ENCODE measurements around the gene COLGALT1. TPM values are rescaled to one million over a fixed set of nuclear protein-coding genes. Genes with fewer than 3 reads are reported as not detected.
A peak's percentile ranks its signal among the peaks of the same experiment; 100 is the strongest.

Gene COLGALT1
- total and polyA plus RNA-seq, 9 of the 15 experiments (the other 6 are each of a cell fraction or from before 2014, with no cell fraction given), result 4.9 to 119 (median 82.6) TPM

- Histone ChIP-seq H3K4me3 (no peak overlapping the region), H3K4me2 (ENCODE audit: insufficient read depth, low read length) (no peak overlapping the region), H3K36me3 (ENCODE audit: control insufficient read depth, insufficient read depth, low read length) (no peaks in the 10 kb centered on the region), H4K20me1 (replicated peaks; ENCODE audit: control insufficient read depth, insufficient read depth, low read length) (peaks cover 5% of the 10 kb centered on the region), H3K4me1 (replicated peaks in 1 of 2; ENCODE audit: control insufficient read depth in 2 of 2, insufficient read depth in 2 of 2, low read length in 2 of 2) (peaks cover 2 to 27% of the 10 kb centered on the region in 2 experiments; a peak in 4 of 5 replicates), H3K27ac (ENCODE audit: extremely low read depth, low read depth, low read length) (no peak overlapping the region), H3K9ac (ENCODE audit: insufficient read depth in 1 of 2, low read depth in 2 of 2, low read length in 2 of 2) (no peak overlapping the region), H3K9me3 (replicated peaks; ENCODE audit: control insufficient read depth, insufficient read depth, low read depth, low read length) (peaks cover 8% of the 10 kb centered on the region; the same call in 1 of the 2 replicates), H3K27me3 (ENCODE audit: control insufficient read depth in 2 of 2, insufficient read depth in 2 of 2, low read length in 2 of 2) (no peaks in the 10 kb centered on the region; a peak in 1 of 5 replicates), H3K9me1 (ENCODE audit: control insufficient read depth, insufficient read depth, low read length) (peaks cover 3% of the 10 kb centered on the region), H2AFZ (ENCODE audit: low read depth, low read length) (no peak overlapping the region), H3K79me2 (ENCODE audit: control insufficient read depth, insufficient read depth, low read length) (no peaks in the 10 kb centered on the region)
- ATAC-seq, result no peak
- 18% methylated on average over 7 of the region's 7 CpGs for WGBS (ENCODE audit: insufficient coverage, low coverage, missing lambda C conversion rate)
- ChIA-PET CTCF (ENCODE audit: low intra/inter-chr PET ratio) (interaction anchor here (0.7 kb wide), 1 partner anchor 44 kb away, joined by 4 read pairs; no protein-coding TSS in a partner anchor), POLR2A (interaction anchor here (1.3 kb wide), 1 partner anchor 12 kb away, joined by 5 read pairs; no protein-coding TSS in a partner anchor)
- FAIRE-seq, result no peak
- intact Hi-C loops (cut with micrococcal nuclease) (no loop called here), in situ Hi-C loops (cut with MboI) (no loop called here)
- DNase-seq (ENCODE audit: extremely low read depth in 1 of 4, low spot score in 3 of 4), result no peak
- BruUV-seq (replicated peaks), result no TSS peak
- TF ChIP-seq CREM (IDR thresholded peaks at IDR 0.05; ENCODE audit: low read depth) (no peak), RBM25 (IDR thresholded peaks at IDR 0.05; ENCODE audit: low read depth, low read length, severe bottlenecking) (peak; percentile 50)
These were observed 62.9 kb downstream of the COLGALT1 start for GRCh38 chr19:17618281-17618903.

- TF ChIP-seq ZEB2 (IDR thresholded peaks at IDR 0.05) (no peak), TEAD1 (CRISPR knock-in tag; IDR thresholded peaks at IDR 0.05) (no peak), ATF2 (CRISPR knock-in tag; IDR thresholded peaks at IDR 0.05) (no peak), LARP7 (IDR thresholded peaks at IDR 0.05) (no peak), ZNF512 (tag; IDR thresholded peaks at IDR 0.05) (no peak)
- H3K4me3 ChIP-seq, result no peak overlapping the region
- peaks cover 8% of the 10 kb centered on the region; the same call in 1 of the 2 replicates for H3K9me3 ChIP-seq (replicated peaks; ENCODE audit: control insufficient read depth, insufficient read depth, low read depth, low read length)
- intact Hi-C loops (cut with micrococcal nuclease), result no loop called here
- in situ Hi-C loops (cut with MboI), result no loop called here
- peaks cover 5% of the 10 kb centered on the region for H4K20me1 ChIP-seq (replicated peaks; ENCODE audit: control insufficient read depth, insufficient read depth, low read length)
- H3K9me1 ChIP-seq (ENCODE audit: control insufficient read depth, insufficient read depth, low read length), result peaks cover 3% of the 10 kb centered on the region
- no peak overlapping the region for H3K27ac ChIP-seq (ENCODE audit: extremely low read depth, low read depth, low read length)
- no TSS peak for BruUV-seq (replicated peaks)
- ChIA-PET POLR2A (interaction anchor here (1.3 kb wide), 1 partner anchor 12 kb away, joined by 5 read pairs; no protein-coding TSS in a partner anchor), CTCF (ENCODE audit: low intra/inter-chr PET ratio) (interaction anchor here (0.7 kb wide), 1 partner anchor 43 kb away, joined by 4 read pairs; no protein-coding TSS in a partner anchor)
- FAIRE-seq, result no peak
- no peaks in the 10 kb centered on the region for H3K36me3 ChIP-seq (ENCODE audit: control insufficient read depth, insufficient read depth, low read length)
- H3K4me1 ChIP-seq (replicated peaks in 1 of 2; ENCODE audit: control insufficient read depth in 2 of 2, insufficient read depth in 2 of 2, low read length in 2 of 2), result peaks cover 2 to 31% of the 10 kb centered on the region in 2 experiments; a peak in 4 of 5 replicates
- no peak overlapping the region for H3K9ac ChIP-seq (ENCODE audit: insufficient read depth in 1 of 2, low read depth in 2 of 2, low read length in 2 of 2)
- no peak for ATAC-seq
- no peaks in the 10 kb centered on the region for H3K79me2 ChIP-seq (ENCODE audit: control insufficient read depth, insufficient read depth, low read length)
- no peak overlapping the region for H2AFZ ChIP-seq (ENCODE audit: low read depth, low read length)
- WGBS (ENCODE audit: insufficient coverage, low coverage, missing lambda C conversion rate), result 0% methylated on average over 2 of the region's 2 CpGs
- H3K4me2 ChIP-seq (ENCODE audit: insufficient read depth, low read length), result no peak overlapping the region
- DNase-seq (ENCODE audit: extremely low read depth in 1 of 4, low spot score in 3 of 4), result no peak
- no peaks in the 10 kb centered on the region; a peak in 1 of 5 replicates for H3K27me3 ChIP-seq (ENCODE audit: control insufficient read depth in 2 of 2, insufficient read depth in 2 of 2, low read length in 2 of 2)
These were observed 63.5 kb downstream of the COLGALT1 start for GRCh38 chr19:17618936-17619335.

All from K562 (cell line).